Activated CD8-positive, alpha-beta T cell treated with anti-CD3 and anti-CD28 coated beads for 36 hours (primary cell): ENCODE data around the gene PIGQ. TPM values are rescaled to one million over a fixed set of nuclear protein-coding genes. Genes with fewer than 3 reads are reported as not detected.

ENCODE experiments used
- ATAC-seq: fragments of 200-7000 bp; cut with Tn5 transposase; one replicate; pipeline ENCODE4 v1.10.0; 2021; ENCODE audit warnings: mild to moderate bottlenecking, moderate library complexity
- CTCF ChIA-PET: fragments of 350-600 bp; sonication (Branson Sonifier 250); formaldehyde crosslinking; loops from one replicate; lab custom pipeline; 2021; ENCODE audit warnings: antibody characterized with exemption; lab: Charles Lee
- POLR2A ChIA-PET: fragments of 350-600 bp; sonication (Branson Sonifier 250); formaldehyde crosslinking; loops from one replicate; lab custom pipeline; 2021; ENCODE audit warnings: antibody characterized with exemption; lab: Charles Lee
- DNase-seq: peaks from one replicate; pipeline ENCODE4 v3.0.0-alpha.2; 2020
- H3K27ac Mint-ChIP-seq: one replicate; pipeline ENCODE4 v1.8.0; 2021; ENCODE audit warnings: mild to moderate bottlenecking, mixed read lengths
- H3K27me3 Mint-ChIP-seq: one replicate; pipeline ENCODE4 v1.8.0; 2021; ENCODE audit warnings: mixed read lengths
- H3K36me3 Mint-ChIP-seq: one replicate; pipeline ENCODE4 v1.8.0; 2021; ENCODE audit warnings: low read depth, mixed read lengths
- H3K4me1 Mint-ChIP-seq: one replicate; pipeline ENCODE4 v1.8.0; 2021; ENCODE audit warnings: low read depth, mixed read lengths
- H3K4me3 Mint-ChIP-seq: one replicate; pipeline ENCODE4 v1.8.0; 2021; ENCODE audit warnings: mild to moderate bottlenecking, moderate library complexity, mixed read lengths
- H3K9me3 Mint-ChIP-seq: one replicate; pipeline ENCODE4 v1.8.0; 2021; ENCODE audit warnings: mixed read lengths
- CTCF ChIP-seq: fragments of 200-600 bp; IDR thresholded peaks from one replicate; pipeline ENCODE4 v1.8.0; 2022; ENCODE audit warnings: antibody characterized with exemption, mild to moderate bottlenecking
- intact Hi-C: fragments of 100-400 bp; cut with micrococcal nuclease; formaldehyde crosslinking; loops from one replicate; pipeline ENCODE4 v1.10.0; 2022
- total RNA-seq, 2 experiments: library from RNA; stranded (reverse); gene quantifications; one replicate each; pipeline ENCODE4 v1.2.3, GENCODE V29; 2021

PIGQ gene
- total RNA-seq, result 10 to 100 TPM; 18.5 to 18.6 TPM

- H3K27ac Mint-ChIP-seq, result peak within 1 kb of the TSS; percentile 89
- ChIA-PET POLR2A (interaction anchor here (0.8 to 1.4 kb wide), 3 partner anchors 19 to 66 kb away, joined by 3 to 8 read pairs (median 4); partner anchors contain the start of gene METTL26), CTCF (no interaction called here)
- H3K9me3 Mint-ChIP-seq, result no peaks in the 10 kb centered on the region
- intact Hi-C loops, result no loop called here
- H3K36me3 Mint-ChIP-seq, result no peaks in the 10 kb centered on the region
- peak within 1 kb of the TSS; percentile 83 for H3K4me3 Mint-ChIP-seq
- ATAC-seq, result peak; percentile 81
- DNase-seq, result peak; percentile 63
- no peaks in the 10 kb centered on the region for H3K27me3 Mint-ChIP-seq
- peaks cover 29% of the 10 kb centered on the region for H3K4me1 Mint-ChIP-seq
- no peak for TF ChIP-seq CTCF
These were observed at the start of gene PIGQ for GRCh38 chr16:569445-570254. TSS of gene PIGQ (plus strand) at chr16:569968. CDS start at chr16:574075, 4,107 bp downstream.

DNA sequence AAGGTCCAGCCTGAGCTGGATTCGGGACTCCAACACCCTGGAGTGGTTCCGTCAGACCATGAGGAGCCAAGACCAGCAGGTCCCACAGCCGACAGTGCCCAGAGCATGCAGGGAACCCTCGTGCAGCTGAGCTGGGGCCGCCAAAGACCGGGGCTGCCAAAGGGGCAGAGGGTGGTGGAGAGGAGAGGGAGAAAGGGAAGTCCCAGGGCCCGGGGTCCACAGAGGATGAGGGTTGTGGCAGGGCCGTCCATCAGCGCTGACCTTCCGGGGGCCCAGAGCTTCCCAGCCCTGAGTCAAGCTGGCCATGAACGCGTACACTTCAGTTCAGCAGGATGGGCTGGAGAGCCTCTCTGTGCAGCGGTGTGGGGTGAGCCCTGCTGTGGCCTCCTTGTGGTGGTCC is 48.9 kb upstream of the PIGQ start:
- no peak overlapping the region for H3K4me3 Mint-ChIP-seq
- H3K36me3 Mint-ChIP-seq, result peaks cover 7% of the 10 kb centered on the region
- H3K9me3 Mint-ChIP-seq, result no peaks in the 10 kb centered on the region
- intact Hi-C loops, result no loop called here
- DNase-seq, result no peak
- TF ChIP-seq CTCF, result no peak
- no peaks in the 10 kb centered on the region for H3K27me3 Mint-ChIP-seq
- no peak for ATAC-seq
- POLR2A ChIA-PET, result no interaction called here
- CTCF ChIA-PET, result no interaction called here
- H3K4me1 Mint-ChIP-seq, result peaks cover 20% of the 10 kb centered on the region
- no peak overlapping the region for H3K27ac Mint-ChIP-seq

DNA sequence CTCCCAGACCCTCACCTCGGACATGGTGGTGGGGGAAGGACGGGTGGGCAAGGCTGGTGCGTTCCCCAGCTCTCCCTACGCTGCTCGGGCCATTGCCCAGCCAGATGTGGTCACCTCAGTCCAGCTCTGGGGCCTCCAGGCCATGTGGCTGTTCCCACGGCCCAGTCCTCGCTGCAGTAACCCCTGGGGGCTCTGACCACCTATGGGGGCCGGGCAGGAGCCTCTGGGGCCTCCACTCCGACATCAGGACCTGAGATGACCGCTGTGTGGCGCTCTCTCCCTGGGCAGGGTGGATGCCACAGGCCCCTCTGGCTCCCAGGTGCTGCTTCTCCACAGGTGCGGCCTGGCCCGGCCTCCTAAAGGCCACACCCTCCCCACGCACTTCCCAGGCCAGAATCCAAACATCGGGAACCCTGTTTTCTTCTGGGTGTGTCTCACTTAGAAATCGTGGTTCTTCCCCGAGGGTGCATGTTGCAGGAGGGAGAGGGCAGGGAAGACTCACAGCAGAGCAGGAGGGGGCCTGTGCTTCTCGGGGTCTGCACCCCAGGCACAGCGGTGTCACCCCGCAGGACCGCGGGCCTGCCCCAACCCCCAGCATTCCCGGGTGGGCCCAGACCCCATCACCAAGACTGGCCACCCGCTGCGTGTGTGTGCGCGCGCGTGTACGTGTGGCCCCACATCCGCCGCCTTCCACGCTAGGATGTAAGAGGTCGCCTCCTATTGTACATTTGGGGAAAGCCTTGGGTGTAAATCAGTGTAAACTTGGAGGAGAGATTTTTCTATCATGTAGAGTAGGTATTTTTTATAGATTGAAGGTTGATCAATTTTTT is 48.2 kb upstream of the PIGQ start:
- Mint-ChIP-seq H3K36me3 (peaks cover 7% of the 10 kb centered on the region), H3K27ac (no peak overlapping the region), H3K27me3 (no peaks in the 10 kb centered on the region), H3K9me3 (no peaks in the 10 kb centered on the region), H3K4me1 (peaks cover 21% of the 10 kb centered on the region), H3K4me3 (no peak overlapping the region)
- ChIA-PET POLR2A (no interaction called here), CTCF (no interaction called here)
- DNase-seq, result no peak
- no peak for ATAC-seq
- TF ChIP-seq CTCF, result no peak
- intact Hi-C loops, result no loop called here

GRCh38 chr16:522320-523096 is 47.3 kb upstream of the PIGQ start:
- Mint-ChIP-seq H3K27me3 (no peaks in the 10 kb centered on the region), H3K4me1 (peaks cover 21% of the 10 kb centered on the region), H3K27ac (peak overlapping the region; percentile 39), H3K36me3 (peaks cover 7% of the 10 kb centered on the region), H3K4me3 (no peak overlapping the region), H3K9me3 (no peaks in the 10 kb centered on the region)
- CTCF ChIA-PET, result no interaction called here
- DNase-seq (no peak), ATAC-seq (no peak)
- POLR2A ChIA-PET, result no interaction called here
- TF ChIP-seq CTCF, result no peak
- intact Hi-C loops, result no loop called here
